T47D (cell line): Measurements from ENCODE around the gene SND1.

Source experiments
- DNase-seq, 2 experiments: peaks; one replicate each; pipeline versions ENCODE4 v3.0.0 to v3.0.0-alpha.2; 2011 to 2012; ENCODE audit warnings: low read depth in 1 of 2, low spot score in 1 of 2
- JUND ChIP-seq: IDR thresholded peaks from 2 replicates; pipeline ENCODE4 v1.6.1; 2012; ENCODE audit warnings: low read depth
- in situ Hi-C: cut with HindIII; loops from 2 replicates; pipeline ENCODE4 v1.10.0; 2016; ENCODE audit warnings: low sequenced_read_pairs, low pct_unique_long_range_greater_than_20kb

The SND1 gene

GRCh38 chr7:127876393-127876792 lies 224.4 kb downstream of the SND1 start:
- TF ChIP-seq JUND: no peak
- in situ Hi-C loops: no loop called here
- DNase-seq: no peak

GRCh38 chr7:127877951-127878350 lies 226.0 kb downstream of the SND1 start:
- DNase-seq: no peak
- no peak for TF ChIP-seq JUND
- in situ Hi-C loops: no loop called here

DNA sequence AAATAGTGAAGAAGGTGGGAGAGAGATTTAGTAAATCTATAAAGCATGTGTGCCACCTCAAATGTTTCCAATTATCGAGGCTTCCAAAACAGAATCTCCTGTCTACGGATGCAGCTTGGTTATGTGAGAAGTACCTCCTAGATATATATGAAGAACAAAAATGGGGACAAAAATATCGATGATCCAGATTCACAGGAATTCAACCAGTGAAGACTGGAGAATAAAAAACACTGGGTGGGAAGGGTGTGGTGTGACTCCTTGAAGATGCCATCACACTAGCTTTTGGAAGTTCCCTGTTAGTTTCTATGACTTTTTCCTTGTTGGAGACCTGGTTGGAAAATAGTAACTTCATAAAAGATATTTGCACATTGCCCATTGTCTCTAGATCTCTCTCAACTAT lies 226.8 kb downstream of the SND1 start:
- DNase-seq: no peak
- in situ Hi-C loops: no loop called here
- no peak for TF ChIP-seq JUND

- no peak for DNase-seq
- TF ChIP-seq JUND: no peak
- in situ Hi-C loops: no loop called here
Observed at GRCh38 chr7:127879436-127879835, 227.4 kb downstream of the SND1 start.

- in situ Hi-C loops: no loop called here
- TF ChIP-seq JUND: no peak
- no peak for DNase-seq
Observed at GRCh38 chr7:127879942-127880341, 227.9 kb downstream of the SND1 start.

- TF ChIP-seq JUND: no peak
- in situ Hi-C loops: no loop called here
- DNase-seq: no peak
Observed at GRCh38 chr7:127880454-127880853, 228.5 kb downstream of the SND1 start.

DNA sequence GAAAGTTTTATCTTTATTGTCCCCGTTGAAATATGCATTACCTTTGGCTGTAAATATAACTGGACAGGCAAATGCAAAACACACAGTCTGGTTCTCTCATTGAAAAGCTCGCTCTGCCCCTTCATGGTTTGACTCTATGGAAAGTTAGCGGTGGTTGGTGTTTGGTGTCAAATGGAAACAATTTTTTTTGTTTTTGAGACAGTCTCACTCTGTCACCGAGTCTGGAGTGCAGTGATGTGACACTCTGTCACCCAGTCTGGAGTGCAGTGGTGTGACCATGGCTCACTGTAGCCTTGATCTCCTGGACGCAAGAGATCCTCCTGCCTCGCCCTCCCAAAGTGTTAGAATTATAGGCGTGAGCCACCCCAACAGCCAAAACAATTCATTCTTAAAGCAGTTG lies 229.6 kb downstream of the SND1 start:
- no peak for DNase-seq
- TF ChIP-seq JUND: no peak
- in situ Hi-C loops: no loop called here

DNA sequence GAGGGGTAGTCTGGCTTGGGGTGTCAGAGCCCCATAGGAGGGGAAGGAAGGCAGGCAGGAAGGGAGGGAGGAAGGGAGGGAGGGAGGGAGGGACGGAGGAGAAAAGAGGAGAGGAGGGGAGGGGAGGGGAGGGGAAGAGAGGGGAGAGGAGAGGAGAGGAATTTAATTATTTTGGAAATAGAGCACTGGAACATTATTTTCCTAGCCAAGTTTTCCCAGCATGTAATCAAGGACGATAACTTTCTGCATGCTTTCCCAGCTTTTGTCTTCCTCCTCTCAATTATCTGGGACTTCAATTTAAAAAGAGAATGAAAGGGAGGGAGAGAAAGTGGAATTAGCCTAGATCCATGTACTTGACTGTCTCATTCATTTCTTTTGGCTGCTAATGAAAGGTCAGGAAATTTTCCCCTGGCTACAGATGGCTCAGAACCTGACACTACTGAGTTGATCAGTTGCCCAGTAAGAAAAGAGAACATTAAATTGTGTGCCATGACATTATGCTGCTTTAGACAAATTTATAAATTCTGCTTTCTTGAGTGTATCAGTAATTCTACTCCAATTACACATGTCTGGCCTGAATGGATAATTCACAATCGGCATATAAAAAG lies 230.4 kb downstream of the SND1 start:
- TF ChIP-seq JUND: no peak
- no peak for DNase-seq
- in situ Hi-C loops: no loop called here

DNA sequence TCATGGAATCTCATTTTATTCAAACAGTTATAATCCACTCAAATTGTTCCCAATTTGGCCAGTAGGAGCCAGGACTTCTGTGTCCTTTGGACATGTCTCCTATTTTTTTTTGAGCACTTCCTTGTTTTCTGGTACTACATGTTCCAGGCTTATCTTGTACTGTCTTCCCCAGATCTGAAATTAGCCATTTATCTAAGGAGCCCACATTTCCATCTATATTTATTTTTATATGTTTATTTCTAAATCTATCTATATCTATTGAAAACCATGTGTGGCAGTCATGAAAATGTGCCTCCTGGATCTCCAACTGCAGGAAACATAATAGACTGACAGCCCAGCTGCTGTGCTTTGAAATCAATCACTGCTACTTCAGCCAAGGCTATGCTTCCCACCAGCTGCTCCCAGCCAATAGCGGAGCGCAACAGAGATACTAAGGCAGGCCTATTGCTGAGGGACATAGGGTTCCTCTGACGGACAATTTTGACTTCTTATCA lies 232.1 kb downstream of the SND1 start:
- DNase-seq: no peak
- TF ChIP-seq JUND: no peak
- in situ Hi-C loops: no loop called here

DNA sequence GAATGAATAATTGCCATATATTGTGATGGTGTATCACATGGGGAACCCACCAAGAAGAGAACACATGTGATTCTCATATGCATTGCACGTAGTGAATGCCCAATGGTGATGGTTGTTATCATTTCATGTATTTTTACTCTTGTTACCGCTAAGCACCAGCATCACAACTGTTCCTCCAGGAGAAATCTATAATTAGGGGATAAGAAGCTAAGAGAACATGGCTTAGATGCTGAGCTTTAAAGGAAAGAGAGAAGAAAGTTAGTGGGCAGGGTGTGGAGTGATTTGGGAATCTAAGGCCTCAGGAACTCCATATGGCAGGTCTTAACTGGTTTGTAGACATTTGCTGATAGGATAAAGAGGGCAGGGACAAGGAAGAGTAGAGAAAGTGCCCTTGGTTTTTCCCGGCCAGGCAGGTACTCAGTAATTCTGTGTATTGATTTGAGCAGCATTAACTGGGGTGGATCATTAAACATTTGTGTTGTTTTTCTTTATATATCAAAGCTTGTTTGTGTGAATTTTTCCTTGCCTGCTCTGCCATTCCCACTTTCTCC lies 233.3 kb downstream of the SND1 start:
- in situ Hi-C loops: no loop called here
- no peak for DNase-seq
- TF ChIP-seq JUND: no peak

DNA sequence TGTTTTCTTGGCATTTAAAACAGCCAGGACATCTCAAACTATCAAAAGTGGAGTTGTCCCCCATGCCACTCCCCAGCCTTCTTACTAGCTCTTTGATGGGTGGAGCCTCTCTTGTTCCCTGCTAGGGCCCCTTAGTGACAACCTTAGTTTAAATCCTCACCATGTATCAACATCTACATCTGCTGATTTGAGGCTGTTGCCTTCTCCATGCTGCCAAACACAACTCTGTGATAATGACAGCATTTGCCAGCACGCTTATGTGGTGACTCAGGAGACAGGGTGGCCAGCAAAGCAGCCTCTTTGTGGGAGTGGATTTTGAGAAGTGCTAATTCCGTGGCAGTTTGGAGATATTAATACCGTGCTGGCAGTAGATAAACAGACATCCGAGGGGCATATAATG lies 233.8 kb downstream of the SND1 start:
- DNase-seq: no peak

GRCh38 chr7:127886248-127886647 lies 234.3 kb downstream of the SND1 start:
- no peak for TF ChIP-seq JUND
- in situ Hi-C loops: no loop called here
- DNase-seq: no peak

More for the DNA sequence above, 233.8 kb downstream of the SND1 start:
- in situ Hi-C loops: no loop called here
- no peak for TF ChIP-seq JUND

DNA sequence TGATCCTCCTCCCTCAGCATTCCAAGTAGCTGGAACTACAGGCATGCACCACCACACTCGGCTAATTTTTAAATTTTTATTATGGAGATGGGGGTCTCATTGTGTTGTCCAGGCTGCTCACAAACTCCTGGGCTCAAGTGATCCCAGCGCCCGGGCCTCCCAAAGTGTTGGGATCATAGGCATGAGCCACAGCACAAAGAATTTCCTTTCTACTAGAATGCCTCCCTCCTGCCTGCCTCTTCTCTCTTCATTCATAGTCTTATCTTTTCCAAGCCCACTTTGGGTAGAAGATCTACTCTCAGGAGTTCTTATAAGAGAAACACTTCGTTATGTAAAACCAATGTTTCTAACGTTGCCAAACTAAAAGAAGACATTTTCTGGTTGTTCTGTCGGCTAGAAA lies 235.1 kb downstream of the SND1 start:
- in situ Hi-C loops: no loop called here

DNA sequence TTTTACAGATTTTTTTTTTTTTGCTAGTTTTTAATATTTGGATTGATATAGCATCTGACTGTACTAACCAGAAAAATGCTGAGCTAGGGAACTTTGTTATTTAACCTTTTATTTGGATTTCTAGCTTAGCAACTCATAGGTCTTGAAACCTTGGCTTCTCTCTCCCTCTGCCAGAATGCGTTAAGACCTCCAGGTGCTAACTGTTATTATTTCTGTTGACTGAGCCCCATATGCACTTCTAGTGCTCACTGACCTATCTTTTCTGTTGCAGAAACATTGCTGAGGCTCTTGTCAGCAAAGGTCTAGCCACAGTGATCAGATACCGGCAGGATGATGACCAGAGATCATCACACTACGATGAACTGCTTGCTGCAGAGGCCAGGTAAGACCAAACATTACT lies 235.6 kb downstream of the SND1 start:
- no peak for DNase-seq
- TF ChIP-seq JUND: no peak
- in situ Hi-C loops: no loop called here

More for the DNA sequence above, 235.1 kb downstream of the SND1 start:
- DNase-seq: no peak
- no peak for TF ChIP-seq JUND
